H9 (cell line): Measurements from ENCODE around the gene ABTB1. TPM values are rescaled to one million over a fixed set of nuclear protein-coding genes. Genes with fewer than 3 reads are reported as not detected.

Source experiments
- DNase-seq: peaks from one replicate; pipeline ENCODE4 v3.0.0-alpha.2; 2017
- H2AFZ ChIP-seq: one replicate; pipeline ENCODE4 v1.6.1; 2013; ENCODE audit warnings: mild to moderate bottlenecking, low read length, control low read depth, moderate library complexity
- H2AK5ac ChIP-seq: 2 replicates; pipeline ENCODE4 v1.6.1; 2013; ENCODE audit warnings: low read length, control low read depth, mixed read lengths; ENCODE audit not compliant: insufficient read length
- H2BK120ac ChIP-seq: one replicate; pipeline ENCODE4 v1.6.1; 2013; ENCODE audit warnings: low read depth, mild to moderate bottlenecking, low read length, control low read depth, inconsistent platforms; ENCODE audit not compliant: poor library complexity, severe bottlenecking
- H2BK12ac ChIP-seq: 2 replicates; pipeline ENCODE4 v1.6.1; 2013; ENCODE audit warnings: low read length, control low read depth, mixed read lengths, low read depth; ENCODE audit not compliant: insufficient read length
- H2BK15ac ChIP-seq: 2 replicates; pipeline ENCODE4 v1.6.1; 2013; ENCODE audit warnings: low read depth, low read length, control low read depth
- H2BK20ac ChIP-seq: one replicate; pipeline ENCODE4 v1.6.1; 2013; ENCODE audit warnings: low read depth, mild to moderate bottlenecking, low read length, control low read depth, inconsistent platforms; ENCODE audit not compliant: poor library complexity, severe bottlenecking
- H2BK5ac ChIP-seq: 2 replicates; pipeline ENCODE4 v1.6.1; 2013; ENCODE audit warnings: low read length, control low read depth, mixed read lengths; ENCODE audit not compliant: insufficient read length
- H3K14ac ChIP-seq: 2 replicates; pipeline ENCODE4 v1.6.1; 2013; ENCODE audit warnings: low read length, control low read depth; ENCODE audit not compliant: insufficient read depth
- H3K18ac ChIP-seq: 2 replicates; pipeline ENCODE4 v1.6.1; 2013; ENCODE audit warnings: low read depth, mild to moderate bottlenecking, mixed read lengths, low read length, control low read depth; ENCODE audit not compliant: insufficient read length
- H3K23ac ChIP-seq: 2 replicates; pipeline ENCODE4 v1.6.1; 2013; ENCODE audit warnings: low read length, control low read depth, mixed read lengths, low read depth; ENCODE audit not compliant: insufficient read length
- H3K23me2 ChIP-seq: 2 replicates; pipeline ENCODE4 v1.6.1; 2013; ENCODE audit warnings: low read depth, mild to moderate bottlenecking, mixed read lengths, low read length, control low read depth; ENCODE audit not compliant: insufficient read length, poor library complexity, severe bottlenecking
- H3K27ac ChIP-seq: 2 replicates; pipeline ENCODE4 v1.5.1; 2013; ENCODE audit warnings: low read length, control low read depth, mixed read lengths, low read depth; ENCODE audit not compliant: insufficient read length
- H3K27me3 ChIP-seq: 2 replicates; pipeline ENCODE4 v1.6.1; 2013; ENCODE audit warnings: low read length, control low read depth, inconsistent platforms; ENCODE audit not compliant: insufficient read depth
- H3K4ac ChIP-seq: 2 replicates; pipeline ENCODE4 v1.6.1; 2013; ENCODE audit warnings: low read depth, mild to moderate bottlenecking, control low read depth, inconsistent platforms, low read length, moderate library complexity
- H3K4me1 ChIP-seq: 2 replicates; pipeline ENCODE4 v1.6.1; 2013; ENCODE audit warnings: low read length, control low read depth, inconsistent platforms; ENCODE audit not compliant: insufficient read depth
- H3K4me2 ChIP-seq: 2 replicates; pipeline ENCODE4 v1.6.1; 2013; ENCODE audit warnings: low read length, control low read depth, mixed read lengths; ENCODE audit not compliant: insufficient read length, insufficient read depth
- H3K56ac ChIP-seq: 2 replicates; pipeline ENCODE4 v1.6.1; 2013; ENCODE audit warnings: low read depth, mild to moderate bottlenecking, mixed read lengths, low read length, control low read depth; ENCODE audit not compliant: insufficient read length
- H3K79me1 ChIP-seq: 2 replicates; pipeline ENCODE4 v1.6.1; 2013; ENCODE audit warnings: low read depth, mild to moderate bottlenecking, moderate library complexity, low read length, control low read depth, inconsistent platforms; ENCODE audit not compliant: insufficient read depth, poor library complexity, severe bottlenecking
- H3K79me2 ChIP-seq: 2 replicates; pipeline ENCODE4 v1.6.1; 2013; ENCODE audit warnings: low read length, control low read depth, inconsistent platforms; ENCODE audit not compliant: insufficient read depth
- H3K9ac ChIP-seq: 2 replicates; pipeline ENCODE4 v1.6.1; 2013; ENCODE audit warnings: low read length, control low read depth, mixed read lengths; ENCODE audit not compliant: insufficient read length; ENCODE audit errors: extremely low read depth
- H3K9me3 ChIP-seq: one replicate; pipeline ENCODE4 v1.6.1; 2013; ENCODE audit warnings: low read depth, low read length, inconsistent platforms; ENCODE audit not compliant: control insufficient read depth
- H3T11ph ChIP-seq: one replicate; pipeline ENCODE4 v1.6.1; 2013; ENCODE audit warnings: mild to moderate bottlenecking, low read length, control low read depth, inconsistent platforms
- H4K20me1 ChIP-seq: one replicate; pipeline ENCODE4 v1.6.1; 2013; ENCODE audit not compliant: control insufficient read depth, insufficient read length, insufficient read depth
- H4K5ac ChIP-seq: 2 replicates; pipeline ENCODE4 v1.6.1; 2013; ENCODE audit warnings: low read depth, mild to moderate bottlenecking, mixed read lengths, low read length, control low read depth; ENCODE audit not compliant: insufficient read length
- H4K8ac ChIP-seq: replicated peaks from 2 replicates; pipeline ENCODE4 v1.6.1; 2013; ENCODE audit warnings: low read length, control low read depth, mixed read lengths, low read depth; ENCODE audit not compliant: insufficient read length
- H4K91ac ChIP-seq: 2 replicates; pipeline ENCODE4 v1.6.1; 2013; ENCODE audit warnings: low read depth, mild to moderate bottlenecking, moderate library complexity, mixed read lengths, low read length, control low read depth; ENCODE audit not compliant: insufficient read length
- H3K27ac Mint-ChIP-seq, 3 experiments: 2 replicates in 2 of 3; 3 replicates in 1 of 3; pipeline ENCODE4 v1.8.0; 2020 to 2021; ENCODE audit warnings: mixed read lengths in 3 of 3, mild to moderate bottlenecking in 1 of 3, moderate library complexity in 1 of 3
- H3K27me3 Mint-ChIP-seq: 2 replicates; pipeline ENCODE4 v1.8.0; 2021; ENCODE audit warnings: low read depth, mild to moderate bottlenecking, moderate library complexity, mixed read lengths
- H3K36me3 Mint-ChIP-seq, 3 experiments: 2 replicates in 2 of 3; 3 replicates in 1 of 3; pipeline ENCODE4 v1.8.0; 2020 to 2021; ENCODE audit warnings: low read depth in 3 of 3, mixed read lengths in 3 of 3; ENCODE audit not compliant: insufficient read depth in 1 of 3
- H3K4me1 Mint-ChIP-seq, 2 experiments: 2 replicates each; pipeline ENCODE4 v1.8.0; 2020; ENCODE audit warnings: mixed read lengths in 2 of 2
- H3K4me3 Mint-ChIP-seq, 2 experiments: 2 replicates in 1 of 2; 3 replicates in 1 of 2; pipeline ENCODE4 v1.8.0; 2020 to 2021; ENCODE audit warnings: mild to moderate bottlenecking in 2 of 2, mixed read lengths in 2 of 2, moderate library complexity in 1 of 2
- H3K9me3 Mint-ChIP-seq, 2 experiments: 2 replicates in 1 of 2; 3 replicates in 1 of 2; pipeline ENCODE4 v1.8.0; 2020; ENCODE audit warnings: mild to moderate bottlenecking in 2 of 2, mixed read lengths in 2 of 2, moderate library complexity in 1 of 2
- CTCF ChIP-seq: fragments of 200-600 bp; sonication (generic); conservative IDR thresholded peaks from 3 replicates; pipeline ENCODE4 v1.8.0; 2021; ENCODE audit warnings: antibody characterized with exemption, mild to moderate bottlenecking
- WGBS: extraction: QIAGEN DNeasy Blood & Tissue Kit; methylation state at CpG from one replicate; pipeline ENCODE4 v1.1.7; 2013; ENCODE audit warnings: missing lambda C conversion rate, low lambda C conversion rate, mixed read lengths; ENCODE audit not compliant: insufficient read length; ENCODE audit errors: extremely low coverage; 5-methylcytosine and 5-hydroxymethylcytosine counted together
- total RNA-seq: library from RNA; stranded (reverse); gene quantifications from 2 replicates; pipeline ENCODE4 v1.2.1, GENCODE V29; 2021

Gene ABTB1
- total RNA-seq, 1 experiment from 2014 or later: 6.2 TPM

DNA sequence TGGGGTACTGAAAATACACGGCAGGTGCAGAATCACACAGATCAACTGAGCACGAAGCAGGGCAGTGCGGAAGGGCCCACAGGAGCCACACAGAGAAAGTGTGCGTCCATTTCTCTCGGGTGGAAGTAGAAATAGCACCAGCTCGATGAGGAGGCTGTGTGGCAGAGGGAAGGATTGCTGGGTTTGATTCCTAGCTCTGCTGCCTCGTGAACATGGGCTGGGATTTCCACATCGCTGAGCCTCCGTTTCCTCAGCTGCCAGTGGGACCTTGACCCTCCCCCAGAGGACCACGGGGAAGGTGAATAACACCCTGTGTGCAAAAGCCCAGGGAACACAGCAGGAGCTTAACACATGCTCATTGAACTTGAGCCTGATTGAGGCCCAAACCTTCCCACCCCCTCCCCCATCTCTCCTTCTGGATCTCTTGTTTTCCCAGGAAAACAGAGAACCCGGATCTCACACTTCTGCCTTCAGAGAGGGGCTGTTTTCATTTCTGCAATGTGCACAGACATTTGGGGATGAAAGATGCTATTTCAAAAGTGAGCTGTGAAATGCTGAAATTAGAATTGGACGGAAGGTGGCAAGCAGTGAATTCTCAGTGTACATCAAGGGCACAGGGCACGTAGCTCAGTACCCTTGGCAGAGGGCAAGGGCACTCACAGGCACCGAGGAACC lies 38.4 kb downstream of the ABTB1 start:
- no peaks in the 10 kb centered on the region for H3K79me2 ChIP-seq
- H3K9me3 Mint-ChIP-seq: no peaks in the 10 kb centered on the region

More for the DNA sequence above, 38.4 kb downstream of the ABTB1 start:
- H2AK5ac ChIP-seq: no peak overlapping the region
- Mint-ChIP-seq H3K4me1 (peaks cover 29 to 38% of the 10 kb centered on the region in 2 experiments), H3K4me3 (no peak overlapping the region), H3K36me3 (no peaks in the 10 kb centered on the region), H3K27me3 (peaks cover 22% of the 10 kb centered on the region), H3K27ac (peak overlapping the region in 2 of 3 experiments; percentile 31 to 63; a peak in 1 of 7 replicates)
- H2BK20ac ChIP-seq: no peak overlapping the region
- no peak overlapping the region for H2BK120ac ChIP-seq
- no peak overlapping the region for H2BK5ac ChIP-seq
- H2BK12ac ChIP-seq: no peak overlapping the region
- H3K56ac ChIP-seq: no peak overlapping the region
- peaks cover 4% of the 10 kb centered on the region; the same call in 1 of the 2 replicates for H3K4me1 ChIP-seq
- no peak for TF ChIP-seq CTCF
- H3K14ac ChIP-seq: no peak overlapping the region
- H2BK15ac ChIP-seq: no peak overlapping the region
- no peaks in the 10 kb centered on the region for H3K23me2 ChIP-seq
- H3K9ac ChIP-seq: no peak overlapping the region
- no peak overlapping the region for H4K8ac ChIP-seq
- peak; percentile 11 for DNase-seq
- no peak overlapping the region for H3K4ac ChIP-seq
- no peak overlapping the region for H3K18ac ChIP-seq
- H4K5ac ChIP-seq: no peak overlapping the region
- no peak overlapping the region for H3K27ac ChIP-seq
- H3K9me3 ChIP-seq: no peaks in the 10 kb centered on the region
- no CpG with 5 or more reads among the region's 14 CpGs for WGBS
- H2AFZ ChIP-seq: no peak overlapping the region
- no peak overlapping the region for H3T11ph ChIP-seq
- H3K23ac ChIP-seq: no peak overlapping the region
- no peak overlapping the region for H4K91ac ChIP-seq
- H3K4me2 ChIP-seq: no peak overlapping the region
- no peaks in the 10 kb centered on the region for H3K27me3 ChIP-seq
- no peaks in the 10 kb centered on the region for H4K20me1 ChIP-seq
- H3K79me1 ChIP-seq: no peaks in the 10 kb centered on the region
